Activated T-helper 9 cell treated with anti-CD3 and anti-CD28 coated beads, Interleukin-2, amount 50 U/mL, for 16 hours (primary cell): ENCODE measurements around the gene CABLES2.
"Not testable (repeated sequence)": the region's sequence is repeated elsewhere in the genome, so short reads cannot be mapped to it uniquely, and the experiment has no call there.

Experiments used
- DNase-seq: peaks from one replicate; pipeline ENCODE4 v3.0.0-alpha.2; 2020; ENCODE audit warnings: low read depth

The CABLES2 gene

DNA sequence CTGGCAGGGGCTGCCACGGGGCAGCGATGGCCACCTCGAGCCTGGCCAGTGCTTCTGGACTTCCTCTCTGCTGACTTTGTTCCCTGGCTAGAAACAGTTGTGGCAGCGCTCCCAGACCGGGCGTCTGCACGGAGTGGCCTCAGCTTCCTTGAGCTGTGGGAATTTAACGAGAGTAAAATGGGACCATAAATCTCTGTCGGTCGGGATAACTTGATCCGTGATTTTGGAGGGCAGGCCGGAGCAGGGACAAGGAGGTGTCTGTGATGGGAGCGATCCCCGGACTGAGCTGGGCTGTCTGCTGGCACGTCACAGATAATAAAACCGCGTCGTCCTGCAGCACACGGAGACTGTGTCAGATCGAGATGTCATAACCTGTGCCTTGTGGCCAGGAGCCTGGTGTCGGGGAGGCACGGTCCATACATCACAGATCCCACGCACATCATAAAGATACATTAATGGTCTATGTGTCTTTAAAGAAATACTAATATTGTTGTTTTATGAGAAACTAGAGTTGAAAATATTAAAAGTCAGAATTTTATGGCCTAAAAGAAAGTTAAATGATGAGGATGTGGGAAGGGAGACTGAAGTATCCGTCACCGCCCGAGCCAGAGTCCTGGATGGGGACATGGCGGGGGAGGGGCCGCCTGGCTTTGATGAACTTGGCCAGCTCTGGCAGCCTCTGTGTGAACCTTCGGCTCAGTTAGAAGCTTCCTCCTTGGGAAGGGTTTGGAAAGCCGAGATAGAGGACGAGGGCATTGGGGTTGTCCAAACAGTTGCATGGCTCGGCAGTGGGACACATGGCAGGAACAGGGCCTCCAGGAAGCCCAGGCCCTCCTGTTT is 26.8 kb upstream of the CABLES2 start:
- no peak for DNase-seq

DNA sequence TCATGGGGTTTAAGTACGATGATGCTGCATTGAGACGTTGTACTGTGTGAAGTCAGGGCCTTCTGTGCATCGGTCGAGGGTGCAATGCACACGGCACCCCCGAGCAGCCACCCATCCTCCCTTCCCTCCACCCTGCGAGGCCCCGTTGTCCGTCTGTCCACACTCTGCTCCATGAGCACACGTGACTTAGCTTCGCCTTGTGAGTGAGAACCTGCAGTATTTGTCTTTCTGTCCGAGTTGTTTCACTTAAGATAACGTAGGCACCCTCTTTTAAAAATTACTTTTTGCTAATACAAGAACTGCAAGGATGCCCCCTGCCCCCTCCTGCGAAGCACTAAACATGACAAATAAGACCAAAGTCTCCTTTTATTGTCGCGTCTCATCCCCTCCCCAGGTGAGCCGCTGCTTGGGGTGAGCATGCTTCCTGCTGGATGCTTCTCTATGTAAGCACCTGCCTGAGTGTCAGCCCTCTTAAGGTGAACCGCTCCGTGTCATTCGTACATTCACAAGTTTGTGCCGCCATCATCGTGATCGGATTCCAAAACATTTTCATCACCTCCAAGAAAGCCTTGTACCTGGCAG is 23.9 kb upstream of the CABLES2 start:
- DNase-seq = no peak

- no peak for DNase-seq
Measured at GRCh38 chr20:62430311-62430853, 23.3 kb upstream of the CABLES2 start.

- no peak for DNase-seq
Measured at GRCh38 chr20:62429455-62430310, 22.6 kb upstream of the CABLES2 start.

- no peak for DNase-seq
Measured at GRCh38 chr20:62428396-62429295, 21.6 kb upstream of the CABLES2 start.

DNA sequence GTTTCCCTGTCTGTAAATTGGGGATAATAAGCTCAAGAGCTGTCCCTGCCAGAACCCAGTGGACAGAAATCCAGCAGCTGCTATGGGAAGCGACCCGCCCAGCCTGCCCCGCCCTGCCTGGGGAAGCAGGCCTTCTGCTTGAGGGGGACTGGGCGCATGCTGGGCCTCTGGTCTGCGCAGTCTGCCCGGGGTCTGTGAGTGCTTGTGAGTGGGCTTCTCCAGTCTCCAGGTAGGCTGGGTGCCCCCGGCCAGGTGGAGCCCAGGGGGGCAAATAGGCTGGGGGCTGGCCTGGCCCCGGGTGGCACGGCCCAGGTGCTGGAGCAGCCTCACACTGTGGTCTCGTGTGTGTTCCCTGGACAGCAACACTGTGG is 20.9 kb upstream of the CABLES2 start:
- DNase-seq = no peak

GRCh38 chr20:62427172-62428001 is 20.3 kb upstream of the CABLES2 start, which contains the start of gene RBBP8NL:
Gene RBBP8NL, minus strand, starts transcription at chr20:62427539. Its CDS starts 7,892 bp downstream, at chr20:62419647.
- no peak for DNase-seq

DNA sequence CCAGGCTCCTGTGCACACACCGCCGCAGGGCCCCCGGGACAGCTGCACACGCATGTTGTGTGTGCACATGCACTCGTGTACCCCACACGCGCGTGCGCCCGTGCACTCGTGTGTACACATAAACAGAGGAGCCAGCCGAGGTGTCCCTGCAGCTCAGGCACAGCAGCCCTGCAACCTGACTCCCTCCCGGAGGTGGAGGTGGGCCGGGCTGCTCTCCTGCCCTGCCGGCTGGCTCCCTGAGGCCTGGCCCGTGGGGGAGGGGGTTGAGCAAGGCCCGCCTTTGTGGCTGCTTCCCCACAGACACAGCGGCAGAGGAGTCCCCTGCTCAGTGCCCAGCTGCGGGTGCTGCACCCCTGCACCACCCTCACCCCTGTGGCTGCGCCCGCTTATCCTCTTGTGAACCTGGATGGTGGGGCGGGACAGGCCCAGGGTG is 19.6 kb upstream of the CABLES2 start:
- DNase-seq = no peak

DNA sequence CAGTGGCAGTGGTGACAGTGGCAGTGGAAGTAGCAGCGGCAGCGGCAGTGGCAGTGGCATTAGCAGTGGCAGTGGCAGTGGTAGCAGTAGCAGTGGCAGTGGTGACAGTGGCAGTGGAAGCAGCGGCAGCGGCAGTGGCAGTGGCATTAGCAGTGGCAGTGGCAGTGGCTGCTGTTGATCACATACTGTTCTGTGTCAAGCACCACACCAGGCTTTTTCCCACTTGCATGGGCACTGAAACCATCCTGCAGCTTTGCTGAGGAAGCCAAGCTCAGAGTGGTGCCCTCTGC is 18.9 kb upstream of the CABLES2 start:
- DNase-seq = not testable (repeated sequence)

DNA sequence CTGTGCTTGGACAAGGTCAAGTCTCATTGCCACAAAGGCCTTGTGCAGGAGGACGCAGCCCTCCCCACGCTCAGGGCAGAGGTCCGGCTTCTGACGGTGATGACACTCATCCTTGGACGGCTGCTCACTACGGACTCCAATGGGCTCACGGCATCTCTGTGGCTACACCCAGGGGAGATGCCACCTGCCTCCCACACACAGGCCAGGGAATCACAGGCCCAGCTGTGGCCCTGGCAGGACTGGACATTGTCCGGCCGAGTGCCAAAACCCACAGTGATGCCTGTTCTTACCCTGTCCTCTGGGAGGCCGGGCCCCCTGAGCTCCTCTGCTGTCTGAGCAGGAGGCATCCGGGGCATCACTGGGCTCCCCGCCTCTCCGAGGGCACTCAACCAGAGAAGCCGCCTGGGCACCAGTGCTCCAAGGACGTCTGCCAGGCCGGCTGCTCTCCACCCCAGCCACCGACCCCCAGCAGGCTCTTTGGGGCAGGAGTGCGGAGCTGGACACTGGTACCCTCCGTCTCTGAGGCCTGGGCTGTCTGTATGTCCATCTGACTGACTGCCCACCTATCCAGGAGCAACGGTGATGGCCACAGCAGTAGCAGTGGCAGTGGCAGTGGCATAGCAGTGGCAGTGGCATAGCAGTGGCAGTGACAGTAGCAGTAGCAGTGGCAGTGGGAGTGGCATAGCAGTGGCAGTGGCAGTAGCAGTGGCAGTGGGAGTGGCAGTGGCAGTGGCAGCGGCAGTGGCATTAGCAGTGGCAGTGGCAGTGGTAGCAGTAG is 18.4 kb upstream of the CABLES2 start:
- DNase-seq = no peak

GRCh38 chr20:62424249-62425107 is 17.4 kb upstream of the CABLES2 start:
- DNase-seq = no peak

DNA sequence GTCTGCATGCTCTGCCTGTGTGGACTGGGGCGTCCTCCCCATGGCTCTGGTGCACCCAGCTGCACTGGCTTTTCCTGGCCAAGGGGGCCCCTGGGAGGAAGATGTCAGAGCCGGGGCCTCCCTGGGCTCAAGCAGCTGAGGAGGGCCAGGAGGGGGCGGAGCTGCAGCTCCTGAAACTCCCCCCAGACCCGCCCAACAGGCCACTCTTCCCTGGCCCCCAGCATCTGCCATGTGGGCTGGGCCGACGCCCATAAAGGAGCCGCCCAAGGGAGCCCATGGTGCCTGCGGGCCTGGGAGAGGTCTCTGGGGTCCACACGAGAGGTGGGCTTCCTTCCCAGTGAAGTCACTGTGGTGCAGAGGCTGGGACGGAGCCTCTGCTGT is 16.2 kb upstream of the CABLES2 start:
- no peak for DNase-seq

- DNase-seq = no peak
Measured at GRCh38 chr20:62422636-62423325, 15.7 kb upstream of the CABLES2 start.

DNA sequence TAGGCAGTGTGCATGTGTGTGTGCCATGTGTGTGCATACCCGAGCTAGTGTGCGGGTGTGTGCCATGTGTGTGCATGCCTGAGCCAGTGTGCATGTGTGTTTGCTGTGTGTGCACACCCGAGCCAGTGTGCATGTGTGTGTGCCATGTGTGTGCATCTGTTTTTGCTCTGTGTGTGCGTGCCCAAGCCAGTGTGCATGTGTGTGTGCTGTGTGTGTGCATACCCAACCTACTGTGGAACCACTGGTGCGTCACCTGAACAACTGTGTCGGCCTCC is 14.6 kb upstream of the CABLES2 start:
- no peak for DNase-seq

- no peak for DNase-seq
Measured at GRCh38 chr20:62420846-62421715, 14.0 kb upstream of the CABLES2 start.

- DNase-seq = no peak
Measured at GRCh38 chr20:62419759-62420158, 12.7 kb upstream of the CABLES2 start.

DNA sequence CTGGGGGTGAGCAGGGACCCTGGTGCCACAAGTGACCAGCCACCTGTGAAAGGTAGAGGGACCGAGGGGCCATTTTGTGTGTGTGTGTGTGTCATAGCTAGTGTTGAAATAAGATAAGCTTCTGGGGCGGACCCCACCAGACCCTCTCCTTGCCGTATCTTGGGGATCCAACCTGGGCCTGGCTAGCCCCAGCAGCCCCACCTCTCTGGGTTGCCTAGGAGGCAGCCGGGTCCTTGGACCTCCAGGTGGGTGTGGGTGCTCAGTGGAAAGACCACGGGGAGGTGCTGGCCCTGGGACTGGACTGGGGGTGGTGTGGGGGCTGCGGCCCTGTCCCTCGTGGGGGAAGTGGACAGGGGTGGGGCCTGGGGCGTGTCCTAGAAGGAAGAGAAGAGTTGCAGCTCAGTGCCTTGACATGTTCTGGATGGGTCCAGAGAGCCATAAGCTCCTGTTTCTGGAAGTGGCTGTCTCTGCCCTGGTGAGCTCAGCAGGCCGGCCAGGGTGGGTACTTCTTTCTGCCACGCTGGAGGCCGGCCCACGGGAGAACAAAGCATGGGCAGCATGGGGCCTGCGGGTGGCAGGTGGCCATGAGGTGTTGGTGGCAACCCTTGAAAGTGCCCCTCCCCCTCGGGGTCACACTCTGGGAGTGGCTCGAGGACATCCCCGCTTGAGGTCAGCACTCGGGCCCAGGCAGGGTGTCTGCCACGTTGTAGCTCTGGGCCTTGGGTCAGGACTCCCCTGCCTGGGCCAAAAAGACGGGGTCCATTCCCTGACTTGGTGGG is 11.8 kb upstream of the CABLES2 start:
- no peak for DNase-seq
